CD4-positive, alpha-beta T cell (primary cell): Measurements from ENCODE around the gene RGS2. TPM values are rescaled to one million over a fixed set of nuclear protein-coding genes. Genes with fewer than 3 reads are reported as not detected.
A peak's percentile ranks its signal among the peaks of the same experiment; 100 is the strongest.

ENCODE experiments used
- ATAC-seq: fragments of 200-7000 bp; cut with Tn5 transposase; one replicate; pipeline ENCODE4 v1.10.0; 2022; ENCODE audit warnings: mild to moderate bottlenecking; ENCODE audit not compliant: poor library complexity
- CTCF ChIA-PET: fragments of 350-600 bp; sonication (Branson Sonifier 250); formaldehyde crosslinking; loops from one replicate; lab custom pipeline; 2021; ENCODE audit warnings: antibody characterized with exemption, inconsistent platforms; lab: Charles Lee
- POLR2A ChIA-PET: fragments of 350-600 bp; sonication (Branson Sonifier 250); formaldehyde crosslinking; loops from one replicate; lab custom pipeline; 2021; ENCODE audit warnings: antibody characterized with exemption, inconsistent platforms; lab: Charles Lee
- DNase-seq, 14 experiments: peaks; one replicate each; pipeline ENCODE4 v3.0.0-alpha.2; 2013 to 2020; ENCODE audit warnings: mixed read lengths in 2 of 14
- H3K27ac ChIP-seq, 2 donors: one replicate each; pipeline versions ENCODE4 v1.5.1 to v1.7.0; 2013; ENCODE audit warnings: low read length in 2 of 2, low read depth in 1 of 2, mild to moderate bottlenecking in 1 of 2
- H3K27me3 ChIP-seq, 2 experiments: 1 replicate in 1 of 2; 2 replicates in 1 of 2; pipeline versions ENCODE4 v1.6.1 to v1.7.0; 2013; ENCODE audit warnings: low read length in 2 of 2, control low read depth in 1 of 2, mild to moderate bottlenecking in 1 of 2, moderate library complexity in 1 of 2; ENCODE audit not compliant: insufficient read depth in 2 of 2, control insufficient read depth in 1 of 2
- H3K36me3 ChIP-seq: one replicate; pipeline ENCODE4 v1.6.1; 2013; ENCODE audit warnings: low read length, control low read depth; ENCODE audit not compliant: insufficient read depth
- H3K4me1 ChIP-seq: one replicate; pipeline ENCODE4 v1.6.1; 2013; ENCODE audit warnings: low read length, control low read depth; ENCODE audit not compliant: insufficient read depth
- H3K4me3 ChIP-seq: one replicate; pipeline ENCODE4 v1.5.1; 2013; ENCODE audit warnings: mild to moderate bottlenecking, low read length, moderate library complexity
- H3K9me3 ChIP-seq, 2 experiments: 1 replicate in 1 of 2; 2 replicates in 1 of 2; pipeline versions ENCODE4 v1.6.1 to v1.7.0; 2013; ENCODE audit warnings: low read length in 2 of 2, mild to moderate bottlenecking in 2 of 2, control low read depth in 1 of 2, moderate library complexity in 1 of 2; ENCODE audit not compliant: control insufficient read depth in 1 of 2, insufficient read depth in 1 of 2
- H3K27ac Mint-ChIP-seq: one replicate; pipeline ENCODE4 v1.8.0; 2020; ENCODE audit warnings: mixed read lengths
- H3K27me3 Mint-ChIP-seq: one replicate; pipeline ENCODE4 v1.8.0; 2021; ENCODE audit warnings: mixed read lengths
- H3K36me3 Mint-ChIP-seq: one replicate; pipeline ENCODE4 v1.8.0; 2021; ENCODE audit warnings: low read depth, mixed read lengths
- H3K4me1 Mint-ChIP-seq: one replicate; pipeline ENCODE4 v1.8.0; 2021; ENCODE audit warnings: low read depth, mixed read lengths
- H3K4me3 Mint-ChIP-seq: one replicate; pipeline ENCODE4 v1.8.0; 2020; ENCODE audit warnings: mild to moderate bottlenecking, mixed read lengths
- H3K9me3 Mint-ChIP-seq: one replicate; pipeline ENCODE4 v1.8.0; 2020; ENCODE audit warnings: mixed read lengths
- CTCF ChIP-seq: fragments of 200-600 bp; IDR thresholded peaks from one replicate; pipeline ENCODE4 v1.8.0; 2022; ENCODE audit warnings: antibody characterized with exemption, mild to moderate bottlenecking
- intact Hi-C, 2 experiments: fragments of 100-400 bp; cut with DNase I in 1 of 2; cut with micrococcal nuclease in 1 of 2; formaldehyde crosslinking; loops; one replicate each; pipeline versions ENCODE4 v1.15.1 to v1.9.0; 2023 to 2025; cut with DNase I, micrococcal nuclease
- total RNA-seq, 174 experiments: library from RNA in 2 of 174; stranded (reverse) in 2 of 174; gene quantifications; one replicate each; pipeline ENCODE4 v1.2.3 and lab custom pipeline; 2021 to 2026

RGS2 gene
- total RNA-seq, 2 experiments from 2014 or later, result 142 to 155 TPM

GRCh38 chr1:192824511-192824910 lies 15.7 kb downstream of the RGS2 start:
- no peaks in the 10 kb centered on the region for H3K4me1 ChIP-seq
- Mint-ChIP-seq H3K4me1 (no peaks in the 10 kb centered on the region), H3K4me3 (no peak overlapping the region), H3K9me3 (no peaks in the 10 kb centered on the region), H3K36me3 (no peaks in the 10 kb centered on the region), H3K27ac (no peak overlapping the region), H3K27me3 (peaks cover 29% of the 10 kb centered on the region)
- no peaks in the 10 kb centered on the region for H3K9me3 ChIP-seq
- ChIA-PET CTCF (no interaction called here), POLR2A (no interaction called here)
- H3K36me3 ChIP-seq, result no peaks in the 10 kb centered on the region
- H3K4me3 ChIP-seq, result no peak overlapping the region
- H3K27ac ChIP-seq, result no peak overlapping the region
- H3K27me3 ChIP-seq, result peaks cover 0 to 7% of the 10 kb centered on the region in 2 experiments
- intact Hi-C loops, result no loop called here
- no peak for ATAC-seq
- TF ChIP-seq CTCF, result no peak
- no peak for DNase-seq

DNA sequence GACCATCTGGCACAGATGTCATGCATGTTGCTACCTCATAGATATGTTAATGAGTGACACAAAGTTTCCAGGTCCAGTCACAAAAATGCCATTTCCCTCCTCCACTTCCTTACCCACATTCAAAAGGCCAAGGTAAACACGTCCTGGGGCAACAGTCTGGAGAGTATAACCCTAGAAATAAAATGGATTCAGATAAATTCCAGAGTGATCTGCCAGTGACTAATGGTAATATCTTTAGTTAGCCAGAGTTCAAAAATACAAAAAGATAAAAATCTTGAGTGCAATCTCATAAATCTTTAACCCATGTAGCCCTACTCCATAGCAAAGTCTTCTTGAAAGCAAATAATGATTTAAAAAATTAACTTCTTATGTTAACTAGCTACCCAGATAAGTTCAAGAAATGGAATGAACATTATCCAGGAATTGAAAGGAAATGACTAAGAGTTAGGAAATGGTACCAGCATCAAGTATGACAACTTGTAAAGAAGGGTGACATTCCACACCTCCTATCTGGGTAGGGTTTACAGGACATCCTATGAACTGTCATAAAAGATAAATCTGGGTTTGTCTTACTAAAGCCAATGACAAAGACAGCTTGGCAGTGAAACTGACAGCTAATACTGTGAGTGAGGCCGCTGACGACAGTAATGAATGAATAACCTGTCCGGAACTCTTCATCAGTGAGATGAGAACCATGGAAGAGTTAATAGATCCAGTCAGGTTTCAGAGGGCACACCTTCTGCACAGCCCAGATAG lies 18.1 kb downstream of the RGS2 start:
- Histone ChIP-seq H3K27me3 (peaks cover 0 to 7% of the 10 kb centered on the region in 2 experiments), H3K36me3 (no peaks in the 10 kb centered on the region), H3K4me1 (no peaks in the 10 kb centered on the region), H3K4me3 (no peak overlapping the region), H3K9me3 (no peaks in the 10 kb centered on the region), H3K27ac (no peak overlapping the region)
- intact Hi-C loops, result no loop called here
- no peak overlapping the region for H3K27ac Mint-ChIP-seq
- no peak for TF ChIP-seq CTCF
- H3K4me1 Mint-ChIP-seq, result no peaks in the 10 kb centered on the region
- no peak overlapping the region for H3K4me3 Mint-ChIP-seq
- DNase-seq, result peak in 1 of 14 experiments; percentile 16
- POLR2A ChIA-PET, result no interaction called here
- H3K9me3 Mint-ChIP-seq, result no peaks in the 10 kb centered on the region
- peaks cover 34% of the 10 kb centered on the region for H3K27me3 Mint-ChIP-seq
- no peaks in the 10 kb centered on the region for H3K36me3 Mint-ChIP-seq
- ATAC-seq, result no peak
- CTCF ChIA-PET, result no interaction called here

DNA sequence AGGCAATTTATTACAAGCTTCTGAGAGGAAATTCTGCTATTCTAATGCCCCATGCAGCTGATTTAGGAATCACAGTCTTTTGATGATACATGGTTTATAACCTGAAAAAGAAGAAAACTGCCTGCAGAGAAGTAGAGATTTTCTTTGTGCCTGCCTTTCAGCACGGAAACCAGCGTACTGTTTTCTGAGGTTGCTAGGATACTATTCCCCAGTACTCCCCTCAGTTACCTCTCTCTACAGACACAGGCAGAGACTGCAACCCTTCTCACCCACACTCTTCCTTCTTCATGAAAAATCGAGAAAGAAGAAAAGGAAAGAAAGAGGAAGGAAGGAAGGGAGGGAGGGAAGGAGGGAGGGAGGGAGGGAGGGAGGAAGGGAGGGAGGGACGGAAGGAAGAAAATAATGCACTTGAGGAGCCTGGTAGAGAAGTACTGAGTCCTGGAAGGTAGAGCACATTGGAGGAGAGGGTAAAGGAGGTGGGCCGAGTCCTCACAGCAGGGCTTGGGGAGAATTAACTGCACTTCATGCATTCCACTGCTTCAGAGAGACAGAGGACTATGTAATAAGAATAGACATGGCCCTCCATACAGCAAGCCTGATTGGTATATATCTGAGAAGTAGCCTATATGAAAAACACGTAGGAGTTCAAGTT lies 21.9 kb downstream of the RGS2 start:
- peaks cover 0 to 7% of the 10 kb centered on the region in 2 experiments for H3K27me3 ChIP-seq
- no peak overlapping the region for H3K4me3 ChIP-seq
- Mint-ChIP-seq H3K4me3 (no peak overlapping the region), H3K36me3 (no peaks in the 10 kb centered on the region), H3K27ac (no peak overlapping the region), H3K4me1 (no peaks in the 10 kb centered on the region), H3K27me3 (peaks cover 27% of the 10 kb centered on the region), H3K9me3 (no peaks in the 10 kb centered on the region)
- no peaks in the 10 kb centered on the region for H3K4me1 ChIP-seq
- intact Hi-C loops, result no loop called here
- ATAC-seq, result no peak
- no peak overlapping the region for H3K27ac ChIP-seq
- DNase-seq, result no peak
- CTCF ChIA-PET, result no interaction called here
- POLR2A ChIA-PET, result no interaction called here
- no peak for TF ChIP-seq CTCF
- no peaks in the 10 kb centered on the region for H3K9me3 ChIP-seq
- no peaks in the 10 kb centered on the region for H3K36me3 ChIP-seq
